Measurements from ENCODE around the gene LHX3. TPM values are rescaled to one million over a fixed set of nuclear protein-coding genes. Genes with fewer than 3 reads are reported as not detected.

The LHX3 gene
- total RNA-seq, 2 donors from 2014 or later, result 0.16 TPM; not detected in 1

DNA sequence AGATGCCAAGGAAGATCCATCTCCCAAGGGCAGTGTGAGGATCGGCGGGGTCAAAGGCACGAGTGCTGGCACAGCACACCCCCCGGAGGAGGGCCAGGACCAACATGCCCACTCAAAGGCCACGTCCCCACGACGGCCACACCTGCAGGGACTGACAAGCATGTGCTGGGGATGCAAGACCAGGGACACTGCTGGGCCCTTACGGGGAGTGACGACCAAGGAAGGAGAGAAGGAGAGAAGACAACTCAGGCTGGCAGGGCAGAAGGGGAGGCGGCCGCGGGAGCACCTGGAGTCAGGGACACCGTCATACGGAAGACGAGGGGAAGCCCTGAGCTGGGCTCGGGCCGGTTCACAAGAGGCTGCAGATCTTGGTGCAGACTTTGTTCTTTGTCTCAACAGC is 30.2 kb upstream of the LHX3 start:
- H3K9me3 ChIP-seq, result no peaks in the 10 kb centered on the region
- peaks cover 0 to 16% of the 10 kb centered on the region in 2 donors for H3K4me1 ChIP-seq
- H3K4me3 ChIP-seq, result no peak overlapping the region
- no peaks in the 10 kb centered on the region for H3K27me3 ChIP-seq
- TF ChIP-seq, protein P1, sequence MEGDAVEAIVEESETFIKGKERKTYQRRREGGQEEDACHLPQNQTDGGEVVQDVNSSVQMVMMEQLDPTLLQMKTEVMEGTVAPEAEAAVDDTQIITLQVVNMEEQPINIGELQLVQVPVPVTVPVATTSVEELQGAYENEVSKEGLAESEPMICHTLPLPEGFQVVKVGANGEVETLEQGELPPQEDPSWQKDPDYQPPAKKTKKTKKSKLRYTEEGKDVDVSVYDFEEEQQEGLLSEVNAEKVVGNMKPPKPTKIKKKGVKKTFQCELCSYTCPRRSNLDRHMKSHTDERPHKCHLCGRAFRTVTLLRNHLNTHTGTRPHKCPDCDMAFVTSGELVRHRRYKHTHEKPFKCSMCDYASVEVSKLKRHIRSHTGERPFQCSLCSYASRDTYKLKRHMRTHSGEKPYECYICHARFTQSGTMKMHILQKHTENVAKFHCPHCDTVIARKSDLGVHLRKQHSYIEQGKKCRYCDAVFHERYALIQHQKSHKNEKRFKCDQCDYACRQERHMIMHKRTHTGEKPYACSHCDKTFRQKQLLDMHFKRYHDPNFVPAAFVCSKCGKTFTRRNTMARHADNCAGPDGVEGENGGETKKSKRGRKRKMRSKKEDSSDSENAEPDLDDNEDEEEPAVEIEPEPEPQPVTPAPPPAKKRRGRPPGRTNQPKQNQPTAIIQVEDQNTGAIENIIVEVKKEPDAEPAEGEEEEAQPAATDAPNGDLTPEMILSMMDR (IDR thresholded peaks at IDR 0.05), result no peak
- H3K36me3 ChIP-seq, result peaks cover 10% of the 10 kb centered on the region
- no peak for DNase-seq (ENCODE audit: low spot score)
- no peak overlapping the region for H3K27ac ChIP-seq

DNA sequence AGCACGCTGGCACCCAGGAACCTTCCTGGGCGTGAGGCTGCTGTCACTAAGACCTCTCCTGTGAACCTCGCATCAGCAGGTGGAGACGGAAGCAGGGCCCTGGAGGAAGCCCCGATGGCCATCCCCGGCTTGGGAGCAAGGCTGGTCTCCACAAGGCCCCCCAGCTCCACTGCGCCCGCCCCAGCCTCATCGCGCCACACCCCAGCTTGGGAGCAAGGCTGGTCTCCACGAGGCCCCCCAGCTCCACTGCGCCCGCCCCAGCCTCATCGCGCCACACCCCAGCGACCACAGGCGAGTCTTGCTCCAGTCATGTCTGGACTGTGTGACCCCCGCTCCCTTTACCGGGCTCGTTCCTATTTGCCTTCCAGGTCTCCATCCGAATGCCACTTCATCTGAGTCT is 29.7 kb upstream of the LHX3 start:
- TF ChIP-seq, protein P1 (IDR thresholded peaks at IDR 0.05), result no peak
- Histone ChIP-seq H3K27ac (no peak overlapping the region), H3K9me3 (no peaks in the 10 kb centered on the region), H3K36me3 (peaks cover 10% of the 10 kb centered on the region), H3K4me3 (no peak overlapping the region), H3K4me1 (peaks cover 0 to 10% of the 10 kb centered on the region in 2 donors), H3K27me3 (no peaks in the 10 kb centered on the region)
- DNase-seq (ENCODE audit: low spot score), result no peak

DNA sequence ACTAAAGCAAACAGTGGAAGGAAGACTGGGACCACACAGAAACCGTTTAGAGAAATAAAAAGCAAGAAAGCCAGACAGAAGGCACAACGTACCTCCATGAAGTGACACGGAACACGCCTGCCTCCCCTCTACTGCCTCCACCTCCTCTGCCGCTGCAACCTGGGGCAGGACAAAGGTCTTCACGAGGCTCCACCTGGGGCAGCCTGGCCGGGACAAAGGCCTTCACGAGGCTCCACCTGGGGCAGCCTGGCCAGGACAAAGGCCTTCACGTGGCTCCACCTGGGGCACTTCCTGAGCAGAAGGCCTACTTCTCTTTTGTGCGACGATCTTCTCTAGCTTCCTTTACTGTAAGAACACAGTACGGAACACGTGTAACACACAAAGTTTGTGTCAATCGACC is 28.9 kb upstream of the LHX3 start:
- no peak overlapping the region for H3K4me3 ChIP-seq
- TF ChIP-seq, protein P1 (IDR thresholded peaks at IDR 0.05), result no peak
- H3K36me3 ChIP-seq, result peaks cover 10% of the 10 kb centered on the region

DNA sequence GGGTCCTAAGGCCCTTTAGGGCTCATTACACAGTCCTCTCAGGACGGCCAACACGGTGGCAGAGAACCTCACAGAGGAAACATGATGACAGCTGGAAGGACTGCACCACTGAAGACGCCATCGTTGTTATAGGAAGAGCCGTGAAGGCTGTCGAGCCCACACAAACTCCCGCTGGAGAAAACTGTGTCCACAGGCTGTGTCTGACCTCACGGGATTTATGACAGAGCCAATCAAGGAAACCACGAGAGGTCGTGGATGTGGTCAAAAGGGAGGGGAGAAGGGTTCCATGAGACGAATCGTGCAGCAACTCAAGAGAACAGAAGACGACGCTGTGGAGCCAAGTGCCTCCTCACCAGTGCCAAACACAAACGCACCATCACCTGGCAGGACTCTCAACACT is 28.5 kb upstream of the LHX3 start:
- TF ChIP-seq, protein P1 (IDR thresholded peaks at IDR 0.05), result no peak
- no peak overlapping the region for H3K4me3 ChIP-seq
- no peak overlapping the region for H3K27ac ChIP-seq
- peaks cover 10% of the 10 kb centered on the region for H3K36me3 ChIP-seq
- DNase-seq (ENCODE audit: low spot score), result no peak
- no peaks in the 10 kb centered on the region for H3K27me3 ChIP-seq
- no peaks in the 10 kb centered on the region for H3K4me1 ChIP-seq
- no peaks in the 10 kb centered on the region for H3K9me3 ChIP-seq

More for the DNA sequence above, 28.9 kb upstream of the LHX3 start:
- Histone ChIP-seq H3K4me1 (peaks cover 0 to 3% of the 10 kb centered on the region in 2 donors), H3K9me3 (no peaks in the 10 kb centered on the region), H3K27me3 (no peaks in the 10 kb centered on the region), H3K27ac (no peak overlapping the region)
- no peak for DNase-seq (ENCODE audit: low spot score)

DNA sequence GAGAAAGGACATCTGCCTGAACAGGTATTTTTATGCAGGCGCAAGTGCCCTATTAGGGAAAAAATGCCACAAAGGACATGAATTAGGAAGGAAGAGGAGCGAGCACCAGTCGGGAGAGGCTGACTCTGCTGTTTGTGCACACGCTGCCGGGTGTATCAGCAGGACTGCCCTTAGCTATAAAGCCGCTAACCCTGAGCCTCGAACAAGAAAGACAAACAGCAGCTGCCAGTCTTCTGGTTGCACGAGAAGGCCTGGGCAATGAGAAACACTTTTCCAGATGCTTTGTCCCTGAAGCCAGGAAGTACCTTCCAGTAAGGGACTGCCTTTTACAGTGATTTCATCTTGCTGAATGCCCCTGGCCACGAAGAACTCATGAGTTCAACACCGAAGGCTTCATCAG is 28.0 kb upstream of the LHX3 start:
- no peak overlapping the region for H3K4me3 ChIP-seq
- H3K36me3 ChIP-seq, result peaks cover 10% of the 10 kb centered on the region
- H3K27ac ChIP-seq, result no peak overlapping the region
- no peaks in the 10 kb centered on the region for H3K27me3 ChIP-seq
- DNase-seq (ENCODE audit: low spot score), result no peak
- no peaks in the 10 kb centered on the region for H3K9me3 ChIP-seq
- TF ChIP-seq, protein P1 (IDR thresholded peaks at IDR 0.05), result no peak
- H3K4me1 ChIP-seq, result no peaks in the 10 kb centered on the region

Measured in right atrium auricular region (tissue), 2 donors.